Neural cell (in vitro differentiated cells): ENCODE measurements around the gene ITGA8.

Experiments used
- EP300 ChIP-seq: fragments of 450-650 bp; conservative IDR thresholded peaks from 2 replicates; pipeline ENCODE4 v1.6.1; 2014; ENCODE audit warnings: antibody characterized with exemption, mild to moderate bottlenecking, moderate library complexity; ENCODE audit not compliant: poor library complexity, severe bottlenecking
- EZH2 ChIP-seq: fragments of 200-600, 300-800 bp; shearing (Covaris generic), sonication (generic); IDR thresholded peaks from 2 replicates; pipeline ENCODE4 v1.6.1; 2014; ENCODE audit warnings: antibody characterized with exemption, low read length, borderline replicate concordance, mild to moderate bottlenecking; ENCODE audit not compliant: insufficient read depth, poor library complexity, severe bottlenecking
- MXI1 ChIP-seq: fragments of 450-650 bp; conservative IDR thresholded peaks from 2 replicates; pipeline ENCODE4 v1.6.1; 2014; ENCODE audit warnings: antibody characterized with exemption, mild to moderate bottlenecking; ENCODE audit not compliant: poor library complexity, severe bottlenecking
- POLR2AphosphoS5 ChIP-seq: IDR thresholded peaks from 2 replicates; pipeline ENCODE4 v1.6.1; 2012
- RAD21 ChIP-seq: fragments of 450-650 bp; conservative IDR thresholded peaks from 2 replicates; pipeline ENCODE4 v1.6.1; 2014; ENCODE audit warnings: antibody characterized with exemption, mild to moderate bottlenecking, moderate library complexity
- SMC3 ChIP-seq: fragments of 450-650 bp; conservative IDR thresholded peaks from 2 replicates; pipeline ENCODE4 v1.6.1; 2014; ENCODE audit warnings: antibody characterized with exemption, mild to moderate bottlenecking, moderate library complexity; ENCODE audit not compliant: poor library complexity
- TAF1 ChIP-seq: IDR thresholded peaks from 2 replicates; pipeline ENCODE4 v1.6.1; 2012; ENCODE audit warnings: low read depth
- TF ChIP-seq, protein P1 (sequence below): fragments of 450-650 bp; IDR thresholded peaks from 2 replicates; pipeline ENCODE4 v1.5.1; 2014; ENCODE audit warnings: antibody characterized with exemption, mild to moderate bottlenecking, moderate library complexity; ENCODE audit not compliant: poor library complexity, severe bottlenecking
- TF ChIP-seq, protein P2 (sequence below): IDR thresholded peaks from 2 replicates; pipeline ENCODE4 v1.6.1; 2012; ENCODE audit warnings: borderline replicate concordance

DNA sequence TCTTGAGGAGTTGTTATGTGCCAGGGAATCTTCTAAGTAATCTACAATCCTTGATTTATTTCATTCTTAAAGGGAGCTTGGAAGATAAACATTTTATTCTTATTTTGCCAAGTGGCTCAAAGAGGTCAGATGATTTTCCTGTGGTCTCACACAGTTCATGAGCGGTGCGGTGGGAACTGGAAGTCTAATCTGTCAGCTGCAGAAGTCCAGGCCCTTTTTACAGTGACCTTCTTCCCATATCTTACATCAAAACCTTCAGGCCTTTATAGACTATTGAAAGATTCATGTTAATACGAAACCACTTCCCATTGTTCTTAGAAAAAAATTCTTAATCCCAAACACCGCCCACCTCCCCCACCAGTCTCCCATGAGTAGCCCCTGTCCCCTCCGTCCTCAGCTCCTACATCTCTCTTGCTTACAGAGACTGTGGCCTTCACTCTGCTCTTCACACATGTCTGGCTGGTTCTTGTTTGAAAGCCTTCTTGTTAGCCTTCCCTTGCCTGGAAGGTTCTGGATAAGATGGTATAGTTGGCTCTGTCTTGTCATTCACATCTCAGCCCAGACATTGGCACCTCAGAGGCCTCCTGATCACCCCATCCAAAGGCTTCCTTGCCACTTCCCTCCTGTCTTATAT is 61.5 kb downstream of the ITGA8 start:
- TF ChIP-seq, protein P1, sequence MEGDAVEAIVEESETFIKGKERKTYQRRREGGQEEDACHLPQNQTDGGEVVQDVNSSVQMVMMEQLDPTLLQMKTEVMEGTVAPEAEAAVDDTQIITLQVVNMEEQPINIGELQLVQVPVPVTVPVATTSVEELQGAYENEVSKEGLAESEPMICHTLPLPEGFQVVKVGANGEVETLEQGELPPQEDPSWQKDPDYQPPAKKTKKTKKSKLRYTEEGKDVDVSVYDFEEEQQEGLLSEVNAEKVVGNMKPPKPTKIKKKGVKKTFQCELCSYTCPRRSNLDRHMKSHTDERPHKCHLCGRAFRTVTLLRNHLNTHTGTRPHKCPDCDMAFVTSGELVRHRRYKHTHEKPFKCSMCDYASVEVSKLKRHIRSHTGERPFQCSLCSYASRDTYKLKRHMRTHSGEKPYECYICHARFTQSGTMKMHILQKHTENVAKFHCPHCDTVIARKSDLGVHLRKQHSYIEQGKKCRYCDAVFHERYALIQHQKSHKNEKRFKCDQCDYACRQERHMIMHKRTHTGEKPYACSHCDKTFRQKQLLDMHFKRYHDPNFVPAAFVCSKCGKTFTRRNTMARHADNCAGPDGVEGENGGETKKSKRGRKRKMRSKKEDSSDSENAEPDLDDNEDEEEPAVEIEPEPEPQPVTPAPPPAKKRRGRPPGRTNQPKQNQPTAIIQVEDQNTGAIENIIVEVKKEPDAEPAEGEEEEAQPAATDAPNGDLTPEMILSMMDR = no peak
- TF ChIP-seq EP300 (no peak), RAD21 (no peak), EZH2 (no peak), POLR2AphosphoS5 (no peak), MXI1 (no peak), SMC3 (no peak), TAF1 (no peak)
- TF ChIP-seq, protein P2, sequence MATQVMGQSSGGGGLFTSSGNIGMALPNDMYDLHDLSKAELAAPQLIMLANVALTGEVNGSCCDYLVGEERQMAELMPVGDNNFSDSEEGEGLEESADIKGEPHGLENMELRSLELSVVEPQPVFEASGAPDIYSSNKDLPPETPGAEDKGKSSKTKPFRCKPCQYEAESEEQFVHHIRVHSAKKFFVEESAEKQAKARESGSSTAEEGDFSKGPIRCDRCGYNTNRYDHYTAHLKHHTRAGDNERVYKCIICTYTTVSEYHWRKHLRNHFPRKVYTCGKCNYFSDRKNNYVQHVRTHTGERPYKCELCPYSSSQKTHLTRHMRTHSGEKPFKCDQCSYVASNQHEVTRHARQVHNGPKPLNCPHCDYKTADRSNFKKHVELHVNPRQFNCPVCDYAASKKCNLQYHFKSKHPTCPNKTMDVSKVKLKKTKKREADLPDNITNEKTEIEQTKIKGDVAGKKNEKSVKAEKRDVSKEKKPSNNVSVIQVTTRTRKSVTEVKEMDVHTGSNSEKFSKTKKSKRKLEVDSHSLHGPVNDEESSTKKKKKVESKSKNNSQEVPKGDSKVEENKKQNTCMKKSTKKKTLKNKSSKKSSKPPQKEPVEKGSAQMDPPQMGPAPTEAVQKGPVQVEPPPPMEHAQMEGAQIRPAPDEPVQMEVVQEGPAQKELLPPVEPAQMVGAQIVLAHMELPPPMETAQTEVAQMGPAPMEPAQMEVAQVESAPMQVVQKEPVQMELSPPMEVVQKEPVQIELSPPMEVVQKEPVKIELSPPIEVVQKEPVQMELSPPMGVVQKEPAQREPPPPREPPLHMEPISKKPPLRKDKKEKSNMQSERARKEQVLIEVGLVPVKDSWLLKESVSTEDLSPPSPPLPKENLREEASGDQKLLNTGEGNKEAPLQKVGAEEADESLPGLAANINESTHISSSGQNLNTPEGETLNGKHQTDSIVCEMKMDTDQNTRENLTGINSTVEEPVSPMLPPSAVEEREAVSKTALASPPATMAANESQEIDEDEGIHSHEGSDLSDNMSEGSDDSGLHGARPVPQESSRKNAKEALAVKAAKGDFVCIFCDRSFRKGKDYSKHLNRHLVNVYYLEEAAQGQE = no peak
